Measurements from ENCODE around the gene ATP9B. TPM values are rescaled to one million over a fixed set of nuclear protein-coding genes. Genes with fewer than 3 reads are reported as not detected.

ATP9B gene
- total and polyA plus RNA-seq, 10 donors = 7.5 to 58.4 (median 42.7) TPM

DNA sequence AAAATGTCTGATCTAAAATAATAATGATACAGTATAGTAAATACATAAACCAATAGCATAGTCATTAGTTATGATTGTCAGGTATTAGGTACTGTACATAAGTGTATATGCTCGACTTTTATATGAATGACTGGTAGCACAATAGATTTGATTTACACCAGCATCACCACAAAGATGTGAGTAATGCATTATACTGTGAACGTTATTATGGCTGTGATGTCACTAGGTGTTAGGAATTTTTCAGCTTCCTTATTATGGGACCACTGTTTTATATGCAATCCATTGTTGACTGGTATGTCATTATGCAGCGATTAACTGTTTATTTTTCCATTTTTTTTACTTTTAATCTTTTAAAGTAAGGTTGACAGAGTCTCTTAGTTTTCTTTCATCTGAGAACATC lies 23.7 kb downstream of the ATP9B start:
- TF ChIP-seq POLR2A (IDR thresholded peaks at IDR 0.05) (no peak), POLR2AphosphoS5 (IDR thresholded peaks at IDR 0.05) (no peak)
- TF ChIP-seq, protein P1, sequence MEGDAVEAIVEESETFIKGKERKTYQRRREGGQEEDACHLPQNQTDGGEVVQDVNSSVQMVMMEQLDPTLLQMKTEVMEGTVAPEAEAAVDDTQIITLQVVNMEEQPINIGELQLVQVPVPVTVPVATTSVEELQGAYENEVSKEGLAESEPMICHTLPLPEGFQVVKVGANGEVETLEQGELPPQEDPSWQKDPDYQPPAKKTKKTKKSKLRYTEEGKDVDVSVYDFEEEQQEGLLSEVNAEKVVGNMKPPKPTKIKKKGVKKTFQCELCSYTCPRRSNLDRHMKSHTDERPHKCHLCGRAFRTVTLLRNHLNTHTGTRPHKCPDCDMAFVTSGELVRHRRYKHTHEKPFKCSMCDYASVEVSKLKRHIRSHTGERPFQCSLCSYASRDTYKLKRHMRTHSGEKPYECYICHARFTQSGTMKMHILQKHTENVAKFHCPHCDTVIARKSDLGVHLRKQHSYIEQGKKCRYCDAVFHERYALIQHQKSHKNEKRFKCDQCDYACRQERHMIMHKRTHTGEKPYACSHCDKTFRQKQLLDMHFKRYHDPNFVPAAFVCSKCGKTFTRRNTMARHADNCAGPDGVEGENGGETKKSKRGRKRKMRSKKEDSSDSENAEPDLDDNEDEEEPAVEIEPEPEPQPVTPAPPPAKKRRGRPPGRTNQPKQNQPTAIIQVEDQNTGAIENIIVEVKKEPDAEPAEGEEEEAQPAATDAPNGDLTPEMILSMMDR (IDR thresholded peaks at IDR 0.05 in 8 of 11, conservative IDR thresholded peaks at IDR 0.05 in 3 of 11) = no peak
- H3K9me3 ChIP-seq = peaks cover 0 to 27% (median 15%) of the 10 kb centered on the region in 8 donors
- H3K27ac ChIP-seq = no peak overlapping the region
- peaks cover 0 to 31% (median 13%) of the 10 kb centered on the region in 6 donors for H3K4me1 ChIP-seq
- intact Hi-C loops (cut with DNase I; ENCODE audit: low total_unique reads) = no loop called here
- H3K27me3 ChIP-seq (replicated peaks in 1 of 7) = no peaks in the 10 kb centered on the region
- DNase-seq = no peak
- H3K4me3 ChIP-seq = no peak overlapping the region
- WGBS, 5 donors = 80 to 87% (median 83%) methylated on average over 3 of the region's 3 CpGs
- peaks cover 0 to 13% (median 6%) of the 10 kb centered on the region in 6 donors for H3K36me3 ChIP-seq

DNA sequence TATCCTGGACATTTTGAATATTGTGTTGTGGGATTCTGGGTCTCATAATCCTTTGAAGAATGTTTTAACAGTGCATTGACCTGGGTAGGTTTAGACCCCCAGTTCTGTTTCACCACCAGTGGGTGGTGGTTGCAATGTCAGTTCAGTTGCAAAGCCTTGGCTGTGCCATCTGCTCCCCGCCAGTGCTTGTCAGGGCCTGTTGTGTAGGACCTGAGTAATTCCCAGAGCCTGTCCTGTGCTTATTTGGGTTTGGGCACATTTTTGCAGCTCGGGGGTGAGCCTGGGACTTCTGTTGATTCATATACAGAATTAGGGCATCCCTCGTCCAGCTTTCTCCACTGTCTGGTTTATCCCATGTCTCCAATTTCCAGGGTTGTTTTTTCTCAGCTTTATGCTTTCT lies 24.8 kb downstream of the ATP9B start:
- H3K36me3 ChIP-seq = peaks cover 0 to 19% (median 6%) of the 10 kb centered on the region in 6 donors
- no peaks in the 10 kb centered on the region for H3K27me3 ChIP-seq (replicated peaks in 1 of 7)
- peaks cover 0 to 25% (median 15%) of the 10 kb centered on the region in 8 donors for H3K9me3 ChIP-seq
- intact Hi-C loops (cut with DNase I; ENCODE audit: low total_unique reads) = no loop called here
- no peak overlapping the region for H3K27ac ChIP-seq
- H3K4me3 ChIP-seq = no peak overlapping the region
- TF ChIP-seq, protein P1 (IDR thresholded peaks at IDR 0.05 in 8 of 11, conservative IDR thresholded peaks at IDR 0.05 in 3 of 11) = no peak
- TF ChIP-seq POLR2AphosphoS5 (IDR thresholded peaks at IDR 0.05) (no peak), POLR2A (IDR thresholded peaks at IDR 0.05) (no peak)
- H3K4me1 ChIP-seq = peaks cover 0 to 31% (median 13%) of the 10 kb centered on the region in 6 donors
- no peak for DNase-seq
- WGBS, 5 donors = 91 to 99% (median 92%) methylated on average over 3 of the region's 3 CpGs

DNA sequence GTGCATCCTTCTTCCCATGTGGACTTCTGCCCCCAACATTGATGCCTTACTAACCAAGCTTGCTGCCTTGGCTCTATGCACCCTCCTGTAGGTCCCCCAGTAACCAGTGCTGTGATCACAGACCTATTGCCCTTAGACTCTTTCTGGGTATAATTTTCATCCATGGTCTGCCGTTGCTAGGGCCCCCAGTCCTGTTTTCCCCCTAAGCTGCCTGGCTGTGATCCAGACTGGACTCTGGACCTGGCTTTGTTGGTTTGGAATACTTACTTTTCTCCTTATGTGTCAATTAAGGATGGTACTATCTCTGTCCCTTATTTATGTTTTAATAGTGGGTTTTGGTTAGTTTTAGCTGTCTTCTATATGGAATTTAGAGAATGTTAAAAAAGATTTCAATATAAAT lies 26.0 kb downstream of the ATP9B start:
- Histone ChIP-seq H3K27me3 (replicated peaks in 1 of 7) (no peaks in the 10 kb centered on the region), H3K4me3 (no peak overlapping the region), H3K27ac (no peak overlapping the region), H3K9me3 (peaks cover 0 to 21% (median 12%) of the 10 kb centered on the region in 8 donors), H3K36me3 (peaks cover 0 to 31% (median 6%) of the 10 kb centered on the region in 6 donors), H3K4me1 (peaks cover 0 to 31% (median 13%) of the 10 kb centered on the region in 6 donors)
- TF ChIP-seq POLR2A (IDR thresholded peaks at IDR 0.05) (no peak), POLR2AphosphoS5 (IDR thresholded peaks at IDR 0.05) (no peak)
- TF ChIP-seq, protein P1 (IDR thresholded peaks at IDR 0.05 in 8 of 11, conservative IDR thresholded peaks at IDR 0.05 in 3 of 11) = no peak
- intact Hi-C loops (cut with DNase I; ENCODE audit: low total_unique reads) = no loop called here
- no peak for DNase-seq
- 65 to 85% (median 82%) methylated on average over 1 of the region's 1 CpG for WGBS, 5 donors

DNA sequence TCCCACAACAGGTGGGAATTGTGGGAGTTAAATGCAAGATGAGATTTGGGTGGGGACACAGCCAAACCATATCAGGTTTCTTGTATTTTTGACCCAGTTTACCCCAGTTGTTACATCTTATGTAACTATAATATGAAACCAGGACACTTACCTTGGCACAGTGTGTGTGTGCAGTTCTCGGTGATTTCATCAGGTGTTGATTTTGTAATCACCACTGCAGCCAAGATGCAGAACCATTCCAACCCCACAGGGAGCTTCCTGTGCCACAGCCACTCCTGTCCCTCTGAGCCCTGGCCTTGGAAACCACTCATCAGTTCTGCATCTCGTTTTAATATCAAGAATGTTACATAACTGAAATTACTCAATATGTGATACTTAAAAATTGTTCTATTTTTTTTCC lies 31.8 kb downstream of the ATP9B start:
- intact Hi-C loops (cut with DNase I; ENCODE audit: low total_unique reads) = no loop called here
- H3K27ac ChIP-seq = no peak overlapping the region
- no peak overlapping the region for H3K4me3 ChIP-seq
- peaks cover 0 to 16% (median 0%) of the 10 kb centered on the region in 8 donors for H3K9me3 ChIP-seq
- no peaks in the 10 kb centered on the region for H3K4me1 ChIP-seq
- peaks cover 0 to 49% (median 6%) of the 10 kb centered on the region in 6 donors for H3K36me3 ChIP-seq
- 40 to 76% (median 61%) methylated on average over 2 of the region's 2 CpGs for WGBS, 5 donors
- DNase-seq = no peak
- no peaks in the 10 kb centered on the region for H3K27me3 ChIP-seq (replicated peaks in 1 of 7)
- TF ChIP-seq POLR2AphosphoS5 (IDR thresholded peaks at IDR 0.05) = no peak
- TF ChIP-seq, protein P1 (IDR thresholded peaks at IDR 0.05 in 8 of 11, conservative IDR thresholded peaks at IDR 0.05 in 3 of 11) = no peak
- TF ChIP-seq POLR2A (IDR thresholded peaks at IDR 0.05) = no peak

Data from spleen (tissue), 11 donors.